GM18519 (cell line): ENCODE data around the gene NXNL1.
A peak's percentile ranks its signal among the peaks of the same experiment; 100 is the strongest.

ENCODE experiments used
- ATAC-seq: cut with Tn5 transposase; IDR thresholded peaks from one replicate; pipeline ENCODE4 v1.9.1; 2021; ENCODE audit warnings: mild to moderate bottlenecking, moderate library complexity; ENCODE audit not compliant: unreplicated experiment, low FRiP score

Gene NXNL1

GRCh38 chr19:17423429-17424208 lies 37.1 kb downstream of the NXNL1 start:
- no peak for ATAC-seq

DNA sequence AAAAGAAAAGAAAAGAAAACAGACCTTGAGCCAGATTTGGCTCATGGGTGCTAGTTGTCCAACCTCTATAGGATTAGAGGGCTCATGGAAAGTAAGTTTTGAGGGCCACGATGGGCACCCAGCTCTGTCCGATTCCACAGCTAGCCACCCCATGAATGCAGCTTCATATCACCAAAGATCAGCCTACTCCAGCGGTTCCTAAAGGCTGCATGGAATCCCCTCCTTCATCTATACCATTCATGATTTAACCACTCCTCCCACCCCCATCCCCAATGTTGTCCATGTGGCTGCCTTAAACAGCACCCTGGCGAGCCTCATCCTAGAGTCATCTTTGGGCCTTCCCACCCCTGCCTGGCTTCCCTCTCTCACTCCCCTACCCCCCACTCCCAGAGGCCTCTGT lies 38.8 kb downstream of the NXNL1 start:
- no peak for ATAC-seq

- ATAC-seq: no peak
These were observed 40.2 kb downstream of the NXNL1 start for GRCh38 chr19:17420475-17420924.

- peak; percentile 77 for ATAC-seq
These were observed 40.9 kb downstream of the NXNL1 start, which contains the start of gene MVB12A for GRCh38 chr19:17419621-17420474. MVB12A (plus strand) TSS chr19:17420047; CDS start chr19:17420136, 89 bp downstream.

DNA sequence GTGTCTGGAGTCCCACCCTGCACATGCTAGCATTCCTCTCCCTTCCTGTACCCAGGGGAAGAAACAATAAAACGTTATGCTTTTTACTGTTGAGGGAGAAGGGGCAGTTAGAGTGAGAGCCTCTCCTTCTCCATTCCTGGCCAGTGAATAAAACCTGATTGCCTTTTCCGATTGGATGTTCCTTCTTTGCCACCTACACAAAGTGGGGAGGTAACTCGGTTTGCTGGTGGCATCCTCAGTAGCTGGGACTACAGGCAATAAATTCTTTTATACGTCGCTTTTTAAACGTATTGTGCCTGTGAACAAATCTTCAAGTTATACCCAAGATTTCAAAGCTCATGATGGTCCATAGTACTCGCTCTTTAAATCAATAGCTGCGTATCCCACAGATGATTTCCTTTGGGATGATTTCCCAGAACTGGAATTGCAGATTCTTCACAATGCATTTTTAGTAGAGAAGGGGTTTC lies 41.5 kb downstream of the NXNL1 start:
- no peak for ATAC-seq

GRCh38 chr19:17418710-17419109 lies 42.0 kb downstream of the NXNL1 start:
- no peak for ATAC-seq

GRCh38 chr19:17415121-17415520 lies 45.6 kb downstream of the NXNL1 start:
- no peak for ATAC-seq

DNA sequence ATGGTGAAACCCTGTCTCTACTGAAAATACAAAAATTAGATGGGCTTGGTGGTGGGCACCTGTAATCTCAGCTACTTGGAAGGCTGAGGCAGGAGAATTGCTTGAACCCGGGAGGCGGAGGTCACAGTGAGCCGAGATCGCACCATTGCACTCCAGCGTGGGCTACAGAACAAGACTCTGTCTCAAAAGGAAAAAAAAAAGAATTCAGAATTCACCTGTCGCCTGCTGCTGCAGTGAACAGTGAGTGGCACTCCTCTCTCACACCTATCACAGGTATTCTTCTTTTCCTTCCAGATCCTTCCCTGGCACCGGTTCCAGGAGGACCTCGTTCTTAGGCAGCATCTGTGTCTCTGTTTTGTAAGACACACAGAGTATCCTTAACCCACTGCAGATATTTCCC lies 46.6 kb downstream of the NXNL1 start:
- ATAC-seq: no peak

GRCh38 chr19:17411801-17412200 lies 48.9 kb downstream of the NXNL1 start:
- no peak for ATAC-seq

- ATAC-seq: no peak
These were observed 50.7 kb downstream of the NXNL1 start for GRCh38 chr19:17409990-17410389.

DNA sequence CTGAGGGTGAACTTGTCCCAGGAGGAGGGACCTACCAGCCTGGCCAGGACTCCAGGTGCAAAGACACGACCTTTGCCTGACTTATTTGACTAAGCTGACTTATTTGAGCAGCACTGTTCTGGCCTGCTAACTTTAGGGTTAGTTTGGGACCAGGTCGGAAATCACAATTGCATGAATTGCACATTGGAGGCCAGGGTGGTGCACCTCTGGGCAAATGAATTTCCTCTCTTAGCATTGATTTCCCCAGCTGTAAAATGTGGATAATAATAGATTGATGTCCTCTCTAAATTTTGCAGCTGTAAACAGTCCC lies 53.9 kb downstream of the NXNL1 start:
- no peak for ATAC-seq

DNA sequence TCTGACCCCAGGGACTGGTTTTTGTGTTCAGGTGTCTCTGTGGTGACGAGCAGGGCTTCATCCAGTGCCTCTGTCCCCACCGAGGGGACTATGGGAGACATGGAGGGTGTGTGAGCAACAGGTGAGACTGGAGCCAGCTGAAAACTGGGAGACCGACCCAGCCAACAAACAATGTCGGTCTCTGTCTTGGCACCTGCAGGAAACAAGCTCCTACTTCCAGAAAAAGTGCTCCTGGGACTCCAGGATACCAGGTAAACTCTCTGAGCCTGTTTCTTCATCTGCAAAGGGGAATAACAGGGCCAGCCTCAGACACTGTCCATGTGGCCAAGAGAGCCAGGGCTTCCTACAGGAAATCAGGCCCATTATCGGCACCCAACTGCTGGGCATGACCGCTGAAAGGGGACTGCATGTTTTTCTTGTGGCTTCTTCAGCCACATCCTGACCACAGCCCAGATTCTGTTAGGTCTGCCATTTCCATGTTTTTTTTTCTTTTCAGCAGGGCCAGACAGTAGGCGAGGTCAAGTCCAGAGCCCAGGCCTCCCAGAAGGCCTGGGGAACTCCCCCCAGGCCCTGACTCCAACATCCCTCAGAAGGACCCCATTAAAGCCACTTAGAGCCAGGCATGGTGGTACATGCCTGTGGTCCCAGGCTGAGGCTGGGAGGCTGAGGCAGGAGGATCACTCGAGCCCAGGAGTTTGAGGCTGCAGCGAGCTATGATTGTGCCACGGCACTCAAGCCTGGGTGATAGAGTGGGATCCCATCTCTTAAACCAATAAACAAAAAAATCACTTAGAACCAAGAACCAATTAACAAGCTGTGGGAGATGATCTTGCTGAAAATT lies 54.5 kb downstream of the NXNL1 start:
- no peak for ATAC-seq
